ENCODE data around the gene CDH26.

DNA sequence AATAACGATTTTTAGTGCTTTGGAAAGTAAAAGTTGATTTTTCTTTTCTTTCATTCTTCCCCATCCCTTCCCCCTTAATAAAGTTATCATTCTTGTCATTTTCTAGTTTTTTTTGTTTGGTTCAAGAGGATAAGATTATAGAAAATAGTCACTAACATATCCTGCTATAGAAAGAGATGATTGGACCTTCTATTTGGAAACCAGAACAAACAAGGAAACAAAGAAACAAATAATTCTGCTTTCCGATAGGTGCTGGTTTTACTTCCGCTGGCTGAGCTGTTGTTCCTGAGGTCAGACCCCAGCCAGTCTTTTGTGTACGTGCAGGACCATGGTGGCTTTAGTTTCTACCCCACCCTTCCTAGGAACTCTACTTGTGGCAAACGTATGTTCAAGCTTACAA, at the start of gene CDH26:
- TF ChIP-seq, protein P1, sequence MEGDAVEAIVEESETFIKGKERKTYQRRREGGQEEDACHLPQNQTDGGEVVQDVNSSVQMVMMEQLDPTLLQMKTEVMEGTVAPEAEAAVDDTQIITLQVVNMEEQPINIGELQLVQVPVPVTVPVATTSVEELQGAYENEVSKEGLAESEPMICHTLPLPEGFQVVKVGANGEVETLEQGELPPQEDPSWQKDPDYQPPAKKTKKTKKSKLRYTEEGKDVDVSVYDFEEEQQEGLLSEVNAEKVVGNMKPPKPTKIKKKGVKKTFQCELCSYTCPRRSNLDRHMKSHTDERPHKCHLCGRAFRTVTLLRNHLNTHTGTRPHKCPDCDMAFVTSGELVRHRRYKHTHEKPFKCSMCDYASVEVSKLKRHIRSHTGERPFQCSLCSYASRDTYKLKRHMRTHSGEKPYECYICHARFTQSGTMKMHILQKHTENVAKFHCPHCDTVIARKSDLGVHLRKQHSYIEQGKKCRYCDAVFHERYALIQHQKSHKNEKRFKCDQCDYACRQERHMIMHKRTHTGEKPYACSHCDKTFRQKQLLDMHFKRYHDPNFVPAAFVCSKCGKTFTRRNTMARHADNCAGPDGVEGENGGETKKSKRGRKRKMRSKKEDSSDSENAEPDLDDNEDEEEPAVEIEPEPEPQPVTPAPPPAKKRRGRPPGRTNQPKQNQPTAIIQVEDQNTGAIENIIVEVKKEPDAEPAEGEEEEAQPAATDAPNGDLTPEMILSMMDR (IDR thresholded peaks at IDR 0.05), result no peak
- no peak for TF ChIP-seq ZFX (IDR thresholded peaks at IDR 0.05; ENCODE audit: borderline replicate concordance)

All from 22Rv1 (cell line).